Measurements from ENCODE around the gene C9orf78. TPM values are rescaled to one million over a fixed set of nuclear protein-coding genes. Genes with fewer than 3 reads are reported as not detected.

C9orf78 gene
- total and polyA plus RNA-seq, 2 of the 8 experiments (the other 6 are each of a cell fraction or from before 2014, with no cell fraction given) = 17.4 to 40.6 TPM

DNA sequence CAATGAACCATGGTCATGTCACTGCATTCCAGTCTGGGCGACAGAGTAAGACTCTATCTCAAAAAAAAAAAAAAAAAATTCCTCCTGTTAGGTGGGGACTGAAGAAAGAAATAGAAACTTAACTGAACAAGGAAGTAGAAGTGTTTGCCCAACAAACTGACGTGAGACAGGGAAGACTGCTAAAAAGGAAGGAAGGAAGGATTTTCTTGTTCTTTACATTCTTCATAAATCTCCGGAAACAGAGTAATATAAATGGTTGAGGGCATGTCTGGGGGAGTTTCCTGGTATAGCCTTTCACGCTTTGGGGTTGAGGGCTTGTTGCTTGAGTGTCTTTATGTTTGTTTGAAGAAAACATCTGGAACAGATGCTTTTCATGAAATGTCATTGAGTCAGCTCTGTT lies 29.0 kb downstream of the C9orf78 start:
- H2BK120ac ChIP-seq (replicated peaks; ENCODE audit: low read depth, low read length) = no peak overlapping the region
- no peak overlapping the region for H2BK20ac ChIP-seq (ENCODE audit: low read length)
- FAIRE-seq = no peak
- no peak overlapping the region for H2BK5ac ChIP-seq (ENCODE audit: low read depth, low read length)
- no peak overlapping the region for H2BK12ac ChIP-seq (ENCODE audit: low read depth, low read length)
- H2AK5ac ChIP-seq (ENCODE audit: low read depth, low read length) = no peak overlapping the region
- H3K9me3 ChIP-seq (ENCODE audit: insufficient read depth in 2 of 2, low read depth in 1 of 2, low read length in 1 of 2) = no peaks in the 10 kb centered on the region
- H3K23ac ChIP-seq (ENCODE audit: insufficient read length) = no peak overlapping the region
- POLR2A ChIA-PET (ENCODE audit: partially characterized antibody) = interaction anchor here (1.2 kb wide), 1 partner anchor 13 kb away, joined by 5 read pairs; no protein-coding TSS in a partner anchor
- no peak overlapping the region for H3K56ac ChIP-seq (replicated peaks; ENCODE audit: insufficient read length, low read depth, low read length)
- WGBS, 2 experiments (ENCODE audit: extremely low coverage in 1 of 2, insufficient coverage in 1 of 2, insufficient read length in 1 of 2, insufficient replicate concordance in 2 of 2, low coverage in 1 of 2, low lambda C conversion rate in 2 of 2, missing lambda C conversion rate in 1 of 2) = 92% methylated on average over 4 of the region's 4 CpGs; no CpG with 5 or more reads in 1 of the 2 experiments
- H3K79me1 ChIP-seq (ENCODE audit: low read depth, low read length) = peaks cover 6% of the 10 kb centered on the region
- H4K20me1 ChIP-seq (replicated peaks in 1 of 2; ENCODE audit: control insufficient read depth in 1 of 2, insufficient read depth in 2 of 2, low read length in 2 of 2) = peaks cover 0 to 12% of the 10 kb centered on the region in 2 experiments
- H3K79me2 ChIP-seq (ENCODE audit: control insufficient read depth in 1 of 2, insufficient read depth in 2 of 2, low read length in 2 of 2) = peaks cover 0 to 6% of the 10 kb centered on the region in 2 experiments; a peak in 2 of 4 replicates
- no peak overlapping the region for H2AFZ ChIP-seq (ENCODE audit: low read length)
- H3K23me2 ChIP-seq (ENCODE audit: low read depth, low read length) = peaks cover 6% of the 10 kb centered on the region; the same call in 1 of the 2 replicates
- no peak overlapping the region for H3K9ac ChIP-seq (replicated peaks in 1 of 4; ENCODE audit: extremely low read depth in 1 of 4, low read depth in 3 of 4, low read length in 3 of 4)
- no peak overlapping the region for H3K4me3 ChIP-seq (ENCODE audit: extremely low read depth in 1 of 4, insufficient read depth in 2 of 4, low read depth in 3 of 4, low read length in 4 of 4)
- no peak overlapping the region for H2BK15ac ChIP-seq (ENCODE audit: low read length)
- no peak overlapping the region for H3K27ac ChIP-seq (ENCODE audit: low read depth, low read length)
- no peak overlapping the region for H4K5ac ChIP-seq (ENCODE audit: insufficient read length, low read depth, low read length)
- no peaks in the 10 kb centered on the region for H3K27me3 ChIP-seq (replicated peaks in 1 of 4; ENCODE audit: control insufficient read depth in 3 of 4, extremely low read depth in 1 of 4, insufficient read depth in 3 of 4, low read length in 3 of 4)
- H4K91ac ChIP-seq (replicated peaks; ENCODE audit: insufficient read length, low read length) = no peak overlapping the region
- no peak overlapping the region for H3K4ac ChIP-seq (replicated peaks; ENCODE audit: insufficient read length, low read depth, low read length)
- peaks cover 0 to 20% (median under 1%) of the 10 kb centered on the region in 4 experiments; a peak in 5 of 8 replicates for H3K36me3 ChIP-seq (ENCODE audit: control insufficient read depth in 2 of 4, insufficient read depth in 4 of 4, low read length in 3 of 4)
- H3K18ac ChIP-seq (ENCODE audit: extremely low read depth, low read length) = no peak overlapping the region
- H3K4me2 ChIP-seq (ENCODE audit: insufficient read depth in 1 of 2, low read depth in 2 of 2, low read length in 2 of 2) = no peak overlapping the region
- no peak overlapping the region for H4K8ac ChIP-seq (ENCODE audit: extremely low read depth, insufficient read depth, low read length)
- H3K4me1 ChIP-seq (replicated peaks in 1 of 4; ENCODE audit: control insufficient read depth in 3 of 4, insufficient read depth in 4 of 4, low read length in 3 of 4) = peaks cover 0 to 5% (median 2%) of the 10 kb centered on the region in 4 experiments; a peak in 5 of 7 replicates
- no peak overlapping the region for H3K14ac ChIP-seq (ENCODE audit: insufficient read length)
- CTCF ChIA-PET (ENCODE audit: partially characterized antibody) = no interaction called here
- no peak for DNase-seq (ENCODE audit: low read depth in 1 of 2, low spot score in 2 of 2)
- TF ChIP-seq, protein P1, sequence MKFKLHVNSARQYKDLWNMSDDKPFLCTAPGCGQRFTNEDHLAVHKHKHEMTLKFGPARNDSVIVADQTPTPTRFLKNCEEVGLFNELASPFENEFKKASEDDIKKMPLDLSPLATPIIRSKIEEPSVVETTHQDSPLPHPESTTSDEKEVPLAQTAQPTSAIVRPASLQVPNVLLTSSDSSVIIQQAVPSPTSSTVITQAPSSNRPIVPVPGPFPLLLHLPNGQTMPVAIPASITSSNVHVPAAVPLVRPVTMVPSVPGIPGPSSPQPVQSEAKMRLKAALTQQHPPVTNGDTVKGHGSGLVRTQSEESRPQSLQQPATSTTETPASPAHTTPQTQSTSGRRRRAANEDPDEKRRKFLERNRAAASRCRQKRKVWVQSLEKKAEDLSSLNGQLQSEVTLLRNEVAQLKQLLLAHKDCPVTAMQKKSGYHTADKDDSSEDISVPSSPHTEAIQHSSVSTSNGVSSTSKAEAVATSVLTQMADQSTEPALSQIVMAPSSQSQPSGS (IDR thresholded peaks at IDR 0.05; ENCODE audit: low read length) = no peak
- TF ChIP-seq KDM4A (IDR thresholded peaks at IDR 0.05; ENCODE audit: low read depth, low read length, severe bottlenecking) (no peak), CTBP2 (IDR thresholded peaks at IDR 0.05; ENCODE audit: borderline replicate concordance, insufficient read depth, insufficient read length, low read length) (no peak), SP4 (IDR thresholded peaks at IDR 0.05; ENCODE audit: low read length) (no peak), POLR2AphosphoS5 (IDR thresholded peaks at IDR 0.05; ENCODE audit: low read depth, low read length) (no peak), POLR2A (IDR thresholded peaks at IDR 0.05; ENCODE audit: control extremely low read depth in 1 of 2, low read depth in 2 of 2, low read length in 2 of 2) (no peak), SP2 (IDR thresholded peaks at IDR 0.05; ENCODE audit: low read length) (no peak)
- TF ChIP-seq, protein P2, sequence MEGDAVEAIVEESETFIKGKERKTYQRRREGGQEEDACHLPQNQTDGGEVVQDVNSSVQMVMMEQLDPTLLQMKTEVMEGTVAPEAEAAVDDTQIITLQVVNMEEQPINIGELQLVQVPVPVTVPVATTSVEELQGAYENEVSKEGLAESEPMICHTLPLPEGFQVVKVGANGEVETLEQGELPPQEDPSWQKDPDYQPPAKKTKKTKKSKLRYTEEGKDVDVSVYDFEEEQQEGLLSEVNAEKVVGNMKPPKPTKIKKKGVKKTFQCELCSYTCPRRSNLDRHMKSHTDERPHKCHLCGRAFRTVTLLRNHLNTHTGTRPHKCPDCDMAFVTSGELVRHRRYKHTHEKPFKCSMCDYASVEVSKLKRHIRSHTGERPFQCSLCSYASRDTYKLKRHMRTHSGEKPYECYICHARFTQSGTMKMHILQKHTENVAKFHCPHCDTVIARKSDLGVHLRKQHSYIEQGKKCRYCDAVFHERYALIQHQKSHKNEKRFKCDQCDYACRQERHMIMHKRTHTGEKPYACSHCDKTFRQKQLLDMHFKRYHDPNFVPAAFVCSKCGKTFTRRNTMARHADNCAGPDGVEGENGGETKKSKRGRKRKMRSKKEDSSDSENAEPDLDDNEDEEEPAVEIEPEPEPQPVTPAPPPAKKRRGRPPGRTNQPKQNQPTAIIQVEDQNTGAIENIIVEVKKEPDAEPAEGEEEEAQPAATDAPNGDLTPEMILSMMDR (IDR thresholded peaks at IDR 0.05; ENCODE audit: control extremely low read depth in 1 of 3, insufficient read depth in 1 of 3, low read depth in 1 of 3, low read length in 3 of 3) = no peak
- TF ChIP-seq, protein P3, sequence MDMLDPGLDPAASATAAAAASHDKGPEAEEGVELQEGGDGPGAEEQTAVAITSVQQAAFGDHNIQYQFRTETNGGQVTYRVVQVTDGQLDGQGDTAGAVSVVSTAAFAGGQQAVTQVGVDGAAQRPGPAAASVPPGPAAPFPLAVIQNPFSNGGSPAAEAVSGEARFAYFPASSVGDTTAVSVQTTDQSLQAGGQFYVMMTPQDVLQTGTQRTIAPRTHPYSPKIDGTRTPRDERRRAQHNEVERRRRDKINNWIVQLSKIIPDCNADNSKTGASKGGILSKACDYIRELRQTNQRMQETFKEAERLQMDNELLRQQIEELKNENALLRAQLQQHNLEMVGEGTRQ (IDR thresholded peaks at IDR 0.05; ENCODE audit: low read length) = no peak
